ENCODE measurements around the gene NFKBIB.

NFKBIB gene

DNA sequence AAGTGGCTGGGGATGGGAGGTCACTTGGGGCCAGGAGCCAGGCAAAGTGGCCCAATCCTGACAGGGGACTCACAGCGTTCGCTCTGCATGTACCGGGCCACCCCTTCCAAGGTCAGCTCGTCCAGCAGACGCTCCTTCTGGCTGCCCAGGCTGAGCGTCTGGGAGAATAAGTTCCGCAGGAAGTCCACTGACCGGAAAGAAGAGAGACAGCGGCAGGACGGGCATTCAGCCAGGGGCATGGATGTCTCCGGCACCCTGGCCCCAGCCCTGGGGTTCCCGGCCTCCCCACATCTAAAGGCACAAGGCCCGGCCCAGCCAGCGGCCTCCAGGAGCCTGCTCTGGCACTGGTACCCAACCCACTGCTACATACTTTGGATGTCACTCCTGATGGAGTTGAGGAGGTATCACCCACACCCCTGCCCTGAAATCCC is 6.4 kb upstream of the NFKBIB start:
- Histone ChIP-seq H3F3A (ENCODE audit: insufficient read depth) (no peaks in the 10 kb centered on the region), H3K79me2 (ENCODE audit: insufficient read depth, low read length) (no peaks in the 10 kb centered on the region), H2AFZ (ENCODE audit: low read depth, low read length, severe bottlenecking) (no peak overlapping the region), H3K9ac (ENCODE audit: low read length) (no peak overlapping the region), H3K9me2 (replicated peaks; ENCODE audit: insufficient read depth, low read length) (no peaks in the 10 kb centered on the region), H3K27me3 (ENCODE audit: low read length) (no peaks in the 10 kb centered on the region), H3K4me3 (ENCODE audit: insufficient read depth, low read length, poor library complexity, severe bottlenecking) (no peak overlapping the region), H4K20me1 (ENCODE audit: low read depth, low read length) (no peaks in the 10 kb centered on the region), H3K36me3 (ENCODE audit: low read length) (no peaks in the 10 kb centered on the region), H3K27ac (ENCODE audit: low read depth, low read length) (no peak overlapping the region), H3K9me3 (ENCODE audit: insufficient read depth, low read length) (no peaks in the 10 kb centered on the region), H3K4me2 (ENCODE audit: low read depth, low read length, poor library complexity, severe bottlenecking) (no peak overlapping the region)
- TF ChIP-seq, protein P1, sequence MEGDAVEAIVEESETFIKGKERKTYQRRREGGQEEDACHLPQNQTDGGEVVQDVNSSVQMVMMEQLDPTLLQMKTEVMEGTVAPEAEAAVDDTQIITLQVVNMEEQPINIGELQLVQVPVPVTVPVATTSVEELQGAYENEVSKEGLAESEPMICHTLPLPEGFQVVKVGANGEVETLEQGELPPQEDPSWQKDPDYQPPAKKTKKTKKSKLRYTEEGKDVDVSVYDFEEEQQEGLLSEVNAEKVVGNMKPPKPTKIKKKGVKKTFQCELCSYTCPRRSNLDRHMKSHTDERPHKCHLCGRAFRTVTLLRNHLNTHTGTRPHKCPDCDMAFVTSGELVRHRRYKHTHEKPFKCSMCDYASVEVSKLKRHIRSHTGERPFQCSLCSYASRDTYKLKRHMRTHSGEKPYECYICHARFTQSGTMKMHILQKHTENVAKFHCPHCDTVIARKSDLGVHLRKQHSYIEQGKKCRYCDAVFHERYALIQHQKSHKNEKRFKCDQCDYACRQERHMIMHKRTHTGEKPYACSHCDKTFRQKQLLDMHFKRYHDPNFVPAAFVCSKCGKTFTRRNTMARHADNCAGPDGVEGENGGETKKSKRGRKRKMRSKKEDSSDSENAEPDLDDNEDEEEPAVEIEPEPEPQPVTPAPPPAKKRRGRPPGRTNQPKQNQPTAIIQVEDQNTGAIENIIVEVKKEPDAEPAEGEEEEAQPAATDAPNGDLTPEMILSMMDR (IDR thresholded peaks at IDR 0.05; ENCODE audit: insufficient read depth, low read length, poor library complexity, severe bottlenecking): no peak
- TF ChIP-seq EZH2phosphoT487 (conservative IDR thresholded peaks at IDR 0.05; ENCODE audit: low read length): no peak

DNA sequence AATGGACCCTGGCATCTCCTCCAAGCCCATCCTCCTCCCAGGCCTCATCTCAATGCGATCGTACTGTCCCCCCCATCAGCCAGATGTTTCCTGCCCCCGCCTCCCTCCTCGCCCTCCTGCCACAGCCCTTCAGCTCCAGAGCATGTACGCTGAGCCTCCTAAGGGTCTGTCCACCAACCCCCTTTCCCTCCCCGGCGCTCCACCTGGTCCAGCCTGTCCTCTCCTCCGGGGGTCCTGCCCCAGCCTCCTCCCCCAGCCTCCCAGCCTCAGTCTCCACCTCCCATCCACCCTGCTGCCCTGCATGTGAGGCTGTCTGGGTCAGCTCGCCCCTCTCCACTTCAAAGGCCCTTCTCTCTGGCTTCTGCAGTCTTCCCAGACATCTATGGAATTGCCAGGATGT is 4.8 kb upstream of the NFKBIB start:
- H2AFZ ChIP-seq (ENCODE audit: low read depth, low read length, severe bottlenecking): no peak overlapping the region
- H3K9ac ChIP-seq (ENCODE audit: low read length): no peak overlapping the region
- no peak overlapping the region for H3K4me2 ChIP-seq (ENCODE audit: low read depth, low read length, poor library complexity, severe bottlenecking)
- no peaks in the 10 kb centered on the region for H3K9me2 ChIP-seq (replicated peaks; ENCODE audit: insufficient read depth, low read length)
- no peaks in the 10 kb centered on the region for H3K9me3 ChIP-seq (ENCODE audit: insufficient read depth, low read length)
- no peaks in the 10 kb centered on the region for H3K36me3 ChIP-seq (ENCODE audit: low read length)
- H3K4me3 ChIP-seq (ENCODE audit: insufficient read depth, low read length, poor library complexity, severe bottlenecking): no peak overlapping the region
- no peak overlapping the region for H3K27ac ChIP-seq (ENCODE audit: low read depth, low read length)
- H3F3A ChIP-seq (ENCODE audit: insufficient read depth): no peaks in the 10 kb centered on the region
- H4K20me1 ChIP-seq (ENCODE audit: low read depth, low read length): no peaks in the 10 kb centered on the region
- TF ChIP-seq, protein P1 (IDR thresholded peaks at IDR 0.05; ENCODE audit: insufficient read depth, low read length, poor library complexity, severe bottlenecking): no peak
- TF ChIP-seq EZH2phosphoT487 (conservative IDR thresholded peaks at IDR 0.05; ENCODE audit: low read length): no peak
- H3K27me3 ChIP-seq (ENCODE audit: low read length): no peaks in the 10 kb centered on the region
- H3K79me2 ChIP-seq (ENCODE audit: insufficient read depth, low read length): no peaks in the 10 kb centered on the region

DNA sequence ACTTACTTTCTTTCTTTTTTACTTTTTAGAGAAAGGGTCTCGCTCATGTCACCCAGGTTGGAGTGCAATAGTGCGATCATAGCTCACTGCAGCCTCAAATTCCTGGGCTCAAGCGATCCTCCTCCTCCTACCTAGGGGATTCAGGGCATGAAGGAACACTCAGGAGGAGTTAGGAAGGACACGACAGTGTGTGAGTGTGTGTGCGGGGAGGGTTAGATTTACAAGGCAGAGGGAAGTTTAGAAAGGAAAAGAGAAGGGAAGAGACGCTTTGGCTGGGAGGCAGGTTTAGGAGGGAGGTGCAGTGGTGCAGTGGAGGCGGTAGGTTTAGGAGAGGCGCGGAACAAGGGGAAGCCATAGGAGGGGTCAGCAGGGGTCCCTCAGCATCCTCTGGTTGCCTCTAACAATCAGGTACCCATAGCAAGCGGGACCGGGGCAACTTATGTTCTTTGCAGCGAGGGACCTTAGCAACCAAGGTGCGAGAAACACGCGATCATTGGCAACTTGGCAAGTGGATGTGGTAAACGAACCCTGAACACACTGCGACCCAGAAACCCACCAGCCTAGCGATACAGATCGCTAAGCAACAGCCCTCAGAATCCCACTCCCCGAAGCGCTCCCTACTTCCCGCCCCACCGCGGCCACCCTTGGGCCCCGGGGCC is 852 bp upstream of the NFKBIB start:
- H4K20me1 ChIP-seq (ENCODE audit: low read depth, low read length): no peaks in the 10 kb centered on the region
- H3K4me2 ChIP-seq (ENCODE audit: low read depth, low read length, poor library complexity, severe bottlenecking): peak overlapping the region; percentile 80
- H3K27ac ChIP-seq (ENCODE audit: low read depth, low read length): no peak overlapping the region
- no peaks in the 10 kb centered on the region for H3K36me3 ChIP-seq (ENCODE audit: low read length)
- H3K9ac ChIP-seq (ENCODE audit: low read length): peak overlapping the region; percentile 71
- no peaks in the 10 kb centered on the region for H3K9me3 ChIP-seq (ENCODE audit: insufficient read depth, low read length)
- no peaks in the 10 kb centered on the region for H3K27me3 ChIP-seq (ENCODE audit: low read length)
- peaks cover 29% of the 10 kb centered on the region for H3K79me2 ChIP-seq (ENCODE audit: insufficient read depth, low read length)
- H3K4me3 ChIP-seq (ENCODE audit: insufficient read depth, low read length, poor library complexity, severe bottlenecking): peak overlapping the region; percentile 91
- H2AFZ ChIP-seq (ENCODE audit: low read depth, low read length, severe bottlenecking): peak overlapping the region; percentile 67
- no peaks in the 10 kb centered on the region; the same call in 1 of the 2 replicates for H3F3A ChIP-seq (ENCODE audit: insufficient read depth)
- no peak for TF ChIP-seq EZH2phosphoT487 (conservative IDR thresholded peaks at IDR 0.05; ENCODE audit: low read length)
- TF ChIP-seq, protein P1 (IDR thresholded peaks at IDR 0.05; ENCODE audit: insufficient read depth, low read length, poor library complexity, severe bottlenecking): no peak
- H3K9me2 ChIP-seq (replicated peaks; ENCODE audit: insufficient read depth, low read length): no peaks in the 10 kb centered on the region

Measured in SU-DHL-6 (cell line).